GM23338 (cell line): Measurements from ENCODE around the gene JARID2. TPM values are rescaled to one million over a fixed set of nuclear protein-coding genes. Genes with fewer than 3 reads are reported as not detected.

ENCODE experiments used
- ATAC-seq: fragments of 200-7000 bp; cut with Tn5 transposase; 3 replicates; pipeline ENCODE4 v1.9.1; 2020
- DNase-seq: peaks from one replicate; pipeline ENCODE4 v3.0.0-alpha.2; 2015; ENCODE audit warnings: low spot score
- H2AFZ ChIP-seq: fragments of 200-600 bp; sonication (generic); 2 replicates; pipeline ENCODE4 v1.8.0; 2016; ENCODE audit warnings: antibody characterized with exemption, mild to moderate bottlenecking, moderate library complexity
- H3F3A ChIP-seq: fragments of 200-600 bp; sonication (generic); replicated peaks from 2 replicates; pipeline ENCODE4 v1.8.0; 2017; ENCODE audit warnings: antibody characterized with exemption, mixed run types, low read depth
- H3K27ac ChIP-seq: fragments of 200-600 bp; sonication (generic); 2 replicates; pipeline ENCODE4 v1.6.1; 2016; ENCODE audit warnings: low read depth
- H3K27me3 ChIP-seq: fragments of 200-600 bp; sonication (generic); 2 replicates; pipeline ENCODE4 v1.8.0; 2016; ENCODE audit warnings: mild to moderate bottlenecking, mixed run types, moderate library complexity; ENCODE audit not compliant: insufficient read depth
- H3K36me3 ChIP-seq: fragments of 200-600 bp; sonication (generic); 2 replicates; pipeline ENCODE4 v1.8.0; 2016; ENCODE audit warnings: mild to moderate bottlenecking; ENCODE audit not compliant: insufficient read depth
- H3K4me1 ChIP-seq: fragments of 200-600 bp; sonication (generic); 2 replicates; pipeline ENCODE4 v1.8.0; 2016; ENCODE audit warnings: mild to moderate bottlenecking, moderate library complexity; ENCODE audit not compliant: insufficient read depth
- H3K4me2 ChIP-seq: fragments of 200-600 bp; sonication (generic); 2 replicates; pipeline ENCODE4 v1.7.1; 2017; ENCODE audit warnings: mixed run types
- H3K4me3 ChIP-seq: fragments of 200-600 bp; sonication (generic); 2 replicates; pipeline ENCODE4 v1.6.1; 2016; ENCODE audit warnings: mixed run types
- H3K79me2 ChIP-seq: fragments of 200-600 bp; sonication (generic); replicated peaks from 2 replicates; pipeline ENCODE4 v1.8.0; 2017; ENCODE audit warnings: mild to moderate bottlenecking; ENCODE audit not compliant: insufficient read depth
- H3K9me2 ChIP-seq: fragments of 200-600 bp; sonication (generic); 2 replicates; pipeline ENCODE4 v1.8.0; 2017; ENCODE audit not compliant: insufficient read depth
- H4K20me1 ChIP-seq: fragments of 200-600 bp; sonication (generic); replicated peaks from 2 replicates; pipeline ENCODE4 v1.8.0; 2017; ENCODE audit warnings: mild to moderate bottlenecking; ENCODE audit not compliant: insufficient read depth
- H3K27ac Mint-ChIP-seq: 2 replicates; pipeline ENCODE4 v1.8.0; 2020; ENCODE audit warnings: inconsistent platforms, mild to moderate bottlenecking, moderate library complexity, mixed read lengths
- H3K27me3 Mint-ChIP-seq: 3 replicates; pipeline ENCODE4 v1.8.0; 2022; ENCODE audit warnings: low read depth, mild to moderate bottlenecking, moderate library complexity, mixed read lengths, inconsistent platforms; ENCODE audit not compliant: insufficient read depth, poor library complexity
- H3K36me3 Mint-ChIP-seq: 3 replicates; pipeline ENCODE4 v1.8.0; 2021; ENCODE audit warnings: low read depth, mild to moderate bottlenecking, inconsistent platforms, moderate library complexity, mixed read lengths
- H3K4me1 Mint-ChIP-seq: 3 replicates; pipeline ENCODE4 v1.8.0; 2020; ENCODE audit warnings: mild to moderate bottlenecking, inconsistent platforms, mixed read lengths
- H3K4me3 Mint-ChIP-seq: 3 replicates; pipeline ENCODE4 v1.8.0; 2021; ENCODE audit warnings: moderate library complexity, mild to moderate bottlenecking, inconsistent platforms, mixed read lengths
- H3K9me3 Mint-ChIP-seq: 3 replicates; pipeline ENCODE4 v1.8.0; 2020; ENCODE audit warnings: moderate library complexity, mild to moderate bottlenecking, inconsistent platforms, mixed read lengths
- CREB1 ChIP-seq: fragments of 250-450 bp; sonication (Bioruptor Pico); IDR thresholded peaks from 2 replicates; pipeline ENCODE4 v1.5.0; 2020; ENCODE audit warnings: low read depth, mild to moderate bottlenecking, moderate library complexity
- CTCF ChIP-seq, 2 experiments: fragments of 200-600 bp in 1 of 2; sonication (generic) in 1 of 2; conservative IDR thresholded peaks; 2 replicates each; pipeline versions ENCODE4 v1.5.1 to v1.6.1; 2016 to 2017; ENCODE audit warnings: antibody characterized with exemption in 2 of 2, low read depth in 2 of 2, mild to moderate bottlenecking in 2 of 2, moderate library complexity in 1 of 2
- ETS1 ChIP-seq: IDR thresholded peaks from 2 replicates; pipeline ENCODE4 v1.6.1; 2016; ENCODE audit warnings: antibody characterized with exemption
- EZH2 ChIP-seq: fragments of 200-600 bp; sonication (generic); IDR thresholded peaks from one replicate; pipeline ENCODE4 v1.8.0; 2017; ENCODE audit warnings: antibody characterized with exemption, mild to moderate bottlenecking, low read depth; ENCODE audit not compliant: unreplicated experiment
- NANOG ChIP-seq: IDR thresholded peaks from 2 replicates; pipeline ENCODE4 v1.6.1; 2016; ENCODE audit warnings: antibody characterized with exemption, borderline replicate concordance
- ZNF331 ChIP-seq: fragments of 250-450 bp; sonication (Bioruptor Pico); IDR thresholded peaks from 2 replicates; pipeline ENCODE4 v1.5.0; 2020; ENCODE audit warnings: low read depth, mild to moderate bottlenecking, moderate library complexity
- ZNF462 ChIP-seq: fragments of 250-450 bp; sonication (Bioruptor Pico); IDR thresholded peaks from 2 replicates; pipeline ENCODE4 v1.5.0; 2020; ENCODE audit warnings: mild to moderate bottlenecking, moderate library complexity
- polyA plus RNA-seq: library from polyadenylated mRNA; unstranded; fragments of >200 nt; fragmentation: Nextera tagmentation; extraction: Ambion mirVana; gene quantifications from 2 replicates; pipeline ENCODE4 v1.2.1, GENCODE V29; 2016
- total RNA-seq: library from RNA; depleted of rRNA; stranded (reverse); fragments of >200 nt; shearing (Covaris generic); gene quantifications from 2 replicates; pipeline ENCODE4 v1.2.3, GENCODE V29; 2014

JARID2 gene
- total and polyA plus RNA-seq, 2 experiments from 2014 or later = 92.8 to 196 TPM

GRCh38 chr6:15404685-15404980 lies 158.8 kb downstream of the JARID2 start:
- no peak overlapping the region for H2AFZ ChIP-seq
- H3K36me3 ChIP-seq = no peaks in the 10 kb centered on the region
- no peak for TF ChIP-seq ETS1
- no peak for TF ChIP-seq EZH2
- no peak for TF ChIP-seq CREB1 (CRISPR knock-in tag)
- TF ChIP-seq ZNF462 (CRISPR knock-in tag) = no peak
- no peak for TF ChIP-seq CTCF (conservative IDR thresholded peaks at IDR 0.05; ENCODE audit: low read depth in 2 of 2)
- TF ChIP-seq NANOG = no peak
- no peak for TF ChIP-seq ZNF331 (CRISPR knock-in tag)
- peaks cover 98% of the 10 kb centered on the region for H4K20me1 ChIP-seq
- H3K79me2 ChIP-seq = peaks cover 100% of the 10 kb centered on the region
- Mint-ChIP-seq H3K4me3 (no peak overlapping the region), H3K36me3 (no peaks in the 10 kb centered on the region), H3K4me1 (peaks cover 94% of the 10 kb centered on the region), H3K9me3 (no peaks in the 10 kb centered on the region; the same call in 2 of the 3 replicates), H3K27ac (no peak overlapping the region), H3K27me3 (peaks cover 28% of the 10 kb centered on the region)
- peak overlapping the region; percentile 55 for H3K4me2 ChIP-seq
- peak overlapping the region; percentile 11 for H3K4me3 ChIP-seq
- 0 out of 2 replicates have a peak, but pooled peaks cover 5% of the 10 kb centered on the region for H3F3A ChIP-seq
- H3K27me3 ChIP-seq = no peaks in the 10 kb centered on the region
- no peak for ATAC-seq
- peaks cover 99% of the 10 kb centered on the region for H3K4me1 ChIP-seq
- DNase-seq = no peak
- H3K9me2 ChIP-seq = no peaks in the 10 kb centered on the region
- no peak overlapping the region for H3K27ac ChIP-seq
